Hippocampal formation (tissue), 2 donors: Measurements from ENCODE around the gene ACTL6A.
A peak's percentile ranks its signal among the peaks of the same experiment; 100 is the strongest.

Source experiments
- DNase-seq, 2 donors: peaks; one replicate each; lab custom pipeline; 2025; lab: John Stamatoyannopoulos, UW

ACTL6A gene

GRCh38 chr3:179590669-179591068, 27.9 kb downstream of the ACTL6A start:
- no peak for DNase-seq

- no peak for DNase-seq
These were observed 28.6 kb downstream of the ACTL6A start for GRCh38 chr3:179591313-179591712.

- DNase-seq = no peak
These were observed 36.8 kb downstream of the ACTL6A start for GRCh38 chr3:179599531-179599930.

GRCh38 chr3:179603321-179603720, 40.6 kb downstream of the ACTL6A start:
- no peak for DNase-seq

GRCh38 chr3:179603831-179604230, 41.1 kb downstream of the ACTL6A start:
- no peak for DNase-seq

GRCh38 chr3:179604321-179605078, 41.8 kb downstream of the ACTL6A start, which contains the start of the genes MRPL47 and NDUFB5:
MRPL47 (minus strand) TSS chr3:179604638; CDS start chr3:179604624, 14 bp downstream.
NDUFB5 (plus strand) TSS chr3:179604794; CDS start chr3:179604816, 22 bp downstream.
- peak; percentile 92 to 99 for DNase-seq

- no peak for DNase-seq
These were observed 43.9 kb downstream of the ACTL6A start for GRCh38 chr3:179606534-179607085.

- DNase-seq = no peak
These were observed 46.4 kb downstream of the ACTL6A start for GRCh38 chr3:179608931-179609720.

- no peak for DNase-seq
These were observed 47.3 kb downstream of the ACTL6A start for GRCh38 chr3:179610066-179610465.

GRCh38 chr3:179613807-179614206, 51.1 kb downstream of the ACTL6A start:
- DNase-seq = no peak

GRCh38 chr3:179615458-179616173, 52.9 kb downstream of the ACTL6A start:
- no peak for DNase-seq

- no peak for DNase-seq
These were observed 59.3 kb downstream of the ACTL6A start for GRCh38 chr3:179622023-179622422.

- DNase-seq = no peak
These were observed 61.7 kb downstream of the ACTL6A start for GRCh38 chr3:179624451-179624850.

- no peak for DNase-seq
These were observed 68.2 kb downstream of the ACTL6A start for GRCh38 chr3:179630753-179631451.
